GM18511 (cell line): ENCODE measurements around the gene RAB31.
"Not testable (repeated sequence)": the region's sequence is repeated elsewhere in the genome, so short reads cannot be mapped to it uniquely, and the experiment has no call there.

Experiments used
- ATAC-seq: cut with Tn5 transposase; IDR thresholded peaks from one replicate; pipeline ENCODE4 v1.9.1; 2021; ENCODE audit warnings: mild to moderate bottlenecking, moderate library complexity; ENCODE audit not compliant: unreplicated experiment

RAB31 gene

DNA sequence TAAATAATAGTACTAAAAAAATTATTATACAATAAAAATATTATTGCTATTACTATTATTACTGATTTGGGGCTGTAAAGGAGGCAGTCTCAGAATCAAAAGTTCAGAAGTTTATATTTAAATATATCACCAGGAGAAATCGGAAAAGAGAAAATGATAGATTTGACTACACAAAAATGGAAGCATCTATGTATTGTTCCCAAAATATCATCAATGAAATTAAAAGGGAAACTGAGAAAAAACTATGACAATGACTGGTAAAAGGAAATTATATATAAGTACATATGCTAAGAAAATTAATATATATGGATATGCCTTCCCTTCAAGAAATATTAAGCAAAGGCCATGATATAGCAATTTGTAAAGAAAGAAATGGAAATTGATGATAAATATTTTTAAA is 170.0 kb downstream of the RAB31 start:
- no peak for ATAC-seq

DNA sequence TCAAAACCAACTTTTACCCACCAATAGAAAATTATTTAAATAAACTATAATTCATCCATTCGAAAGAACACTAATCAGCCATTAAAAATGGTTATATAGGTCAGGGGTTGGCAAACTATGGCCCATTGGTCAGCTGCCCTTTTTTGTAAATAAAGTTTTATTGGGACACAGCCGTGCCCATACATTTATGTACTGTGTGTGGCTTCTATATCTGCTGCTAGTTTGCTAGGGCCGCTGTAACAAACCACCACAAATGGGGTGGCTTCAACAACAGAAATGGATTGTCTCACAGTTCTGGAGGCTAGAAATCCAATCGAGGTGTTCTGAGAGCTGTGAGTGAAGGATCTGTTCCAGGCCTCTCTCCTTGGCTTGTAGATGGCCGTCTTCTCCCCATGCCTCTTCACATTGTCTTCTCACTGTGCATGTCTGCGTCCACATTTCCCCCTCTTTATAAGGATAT is 170.7 kb downstream of the RAB31 start:
- no peak for ATAC-seq

DNA sequence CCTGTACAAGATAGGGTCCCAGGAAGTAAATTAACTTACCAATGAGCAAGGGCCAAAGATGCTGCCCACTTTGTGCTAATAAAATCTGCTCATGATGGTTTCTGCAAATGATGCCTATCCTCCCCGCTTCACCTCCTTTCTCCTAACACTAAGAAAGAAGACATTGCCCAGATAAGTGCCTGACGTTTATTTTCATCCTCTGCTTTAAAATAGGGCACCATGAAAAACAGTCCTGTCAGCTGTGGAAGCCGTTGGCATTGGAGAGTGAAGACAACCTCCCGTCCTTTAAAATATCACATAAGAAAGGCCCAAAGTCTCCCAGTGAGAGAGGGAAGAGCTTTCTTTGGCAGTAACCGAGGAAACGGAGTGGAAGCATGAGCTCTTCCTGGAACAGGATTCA is 176.0 kb downstream of the RAB31 start:
- no peak for ATAC-seq

DNA sequence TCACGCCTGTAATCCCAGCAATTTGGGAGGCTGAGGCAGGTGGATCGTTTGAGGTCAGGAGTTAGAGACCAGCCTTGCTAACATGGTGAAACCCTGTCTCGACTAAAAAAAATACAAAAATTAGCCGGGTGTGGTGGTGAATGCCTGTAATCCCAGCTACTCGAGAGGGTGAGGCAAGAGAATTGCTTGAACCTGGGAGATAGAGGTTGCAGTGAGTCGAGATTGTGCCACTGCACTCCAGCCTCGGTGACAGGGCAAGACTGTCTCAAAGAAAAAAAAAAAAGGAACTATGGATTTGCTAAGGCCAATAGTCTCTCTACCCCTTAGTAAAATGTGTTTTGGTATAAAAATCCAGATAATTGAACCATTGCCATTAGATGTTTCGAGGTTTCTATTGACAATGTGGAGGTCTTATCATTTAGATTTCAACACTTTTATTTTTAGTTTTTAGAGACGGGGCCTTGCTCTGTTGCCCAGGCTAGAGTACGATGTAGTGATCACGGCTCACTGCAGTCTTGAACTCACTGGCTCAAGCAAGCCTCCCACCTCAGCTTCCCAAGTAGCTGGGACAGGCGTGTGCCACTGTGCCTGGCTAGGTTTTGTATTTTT is 176.5 kb downstream of the RAB31 start:
- no peak for ATAC-seq

DNA sequence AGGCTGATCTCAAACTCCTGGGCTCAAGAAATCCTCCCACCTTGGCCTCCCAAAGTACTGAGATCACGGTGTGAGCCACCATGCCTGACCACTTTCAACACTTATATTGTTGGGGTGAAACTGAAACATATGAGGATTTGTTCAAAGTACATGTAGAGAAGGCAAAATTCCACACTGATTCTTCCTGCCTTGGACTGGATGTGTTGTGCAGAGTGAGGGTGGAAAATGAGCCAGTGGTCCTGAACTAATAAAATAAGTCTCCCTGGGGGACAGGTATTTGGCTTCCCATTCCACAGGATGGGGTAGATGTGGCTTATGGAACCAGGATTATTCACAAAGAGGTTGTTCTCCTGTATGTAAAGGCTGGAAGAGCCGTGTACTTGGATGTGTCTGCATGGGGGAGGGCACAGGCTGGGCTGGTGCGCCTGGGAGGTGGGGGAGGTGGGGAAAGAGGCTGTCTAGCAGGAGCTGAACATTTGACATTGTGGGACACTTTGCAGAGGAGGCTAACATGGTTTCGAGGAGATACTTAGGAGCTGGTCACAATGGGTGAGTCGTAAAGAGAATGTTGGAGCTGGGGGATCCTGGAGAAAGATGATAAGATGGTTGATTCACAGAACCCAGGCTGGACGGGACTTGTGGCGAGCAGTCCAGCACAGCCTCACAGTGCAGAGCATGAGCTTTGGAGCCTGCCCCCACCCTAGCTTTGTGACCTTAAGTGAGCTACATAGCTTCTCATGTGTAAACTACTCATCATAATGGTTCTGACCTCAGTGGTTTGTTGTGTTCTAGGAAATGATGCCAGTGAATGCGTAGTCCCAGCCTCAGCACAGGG is 177.3 kb downstream of the RAB31 start, which contains the start of gene TXNDC2:
Gene TXNDC2 (plus strand): TSS at position 804 of the 835 bp plus-strand sequence. CDS start 708 bp downstream, outside the sequence.
- ATAC-seq: no peak

DNA sequence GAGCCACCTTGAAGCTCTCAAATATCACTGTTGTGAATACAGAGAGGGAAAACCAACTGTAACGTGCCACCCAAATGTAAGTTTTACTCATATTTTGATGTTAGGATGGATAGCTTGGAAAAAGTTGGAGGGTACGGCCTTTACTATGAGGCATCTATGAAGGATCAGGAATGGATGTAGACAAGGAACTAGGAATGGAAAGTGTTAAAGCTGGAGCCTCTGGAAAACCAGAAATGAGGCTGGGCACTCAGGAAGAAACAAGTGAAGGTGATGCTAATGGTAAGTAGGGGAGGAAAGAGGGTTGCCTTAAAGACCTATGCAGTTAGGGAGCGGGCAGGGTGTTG is 177.9 kb downstream of the RAB31 start:
- ATAC-seq: no peak

DNA sequence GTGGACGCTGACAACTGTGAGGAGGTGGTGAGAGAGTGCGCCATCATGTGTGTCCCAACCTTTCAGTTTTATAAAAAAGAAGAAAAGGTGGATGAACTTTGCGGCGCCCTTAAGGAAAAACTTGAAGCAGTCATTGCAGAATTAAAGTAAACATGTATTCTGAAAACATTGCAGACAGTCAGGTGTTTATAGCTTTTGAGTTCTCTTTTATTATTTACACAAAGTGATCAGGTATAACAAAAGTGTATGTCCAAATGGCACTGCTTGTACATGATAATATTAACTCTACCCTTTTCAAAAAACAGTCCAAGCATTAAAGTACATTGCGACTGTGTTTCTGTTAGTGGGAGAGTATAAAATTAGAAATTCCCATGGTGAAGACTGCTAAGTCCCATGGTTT is 179.9 kb downstream of the RAB31 start:
- no peak for ATAC-seq

DNA sequence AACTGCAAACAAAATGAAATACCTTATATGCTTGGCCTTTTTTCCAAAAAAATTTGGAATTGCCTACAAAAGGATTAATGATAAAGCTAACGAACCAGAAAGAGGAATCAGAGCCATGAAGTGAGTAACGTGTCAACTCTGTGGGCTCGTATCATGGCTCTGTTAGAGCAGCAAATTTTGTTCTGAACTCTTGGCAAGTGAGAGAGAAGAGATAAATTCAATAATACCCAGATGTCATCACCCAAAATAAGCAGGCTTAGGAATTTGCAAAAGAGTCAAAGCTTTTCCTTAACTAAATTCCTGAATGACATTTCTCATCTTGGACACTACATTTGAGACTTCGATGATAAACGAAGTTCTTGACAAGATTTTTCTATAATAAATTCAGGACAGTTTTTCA is 182.1 kb downstream of the RAB31 start:
- ATAC-seq: no peak

DNA sequence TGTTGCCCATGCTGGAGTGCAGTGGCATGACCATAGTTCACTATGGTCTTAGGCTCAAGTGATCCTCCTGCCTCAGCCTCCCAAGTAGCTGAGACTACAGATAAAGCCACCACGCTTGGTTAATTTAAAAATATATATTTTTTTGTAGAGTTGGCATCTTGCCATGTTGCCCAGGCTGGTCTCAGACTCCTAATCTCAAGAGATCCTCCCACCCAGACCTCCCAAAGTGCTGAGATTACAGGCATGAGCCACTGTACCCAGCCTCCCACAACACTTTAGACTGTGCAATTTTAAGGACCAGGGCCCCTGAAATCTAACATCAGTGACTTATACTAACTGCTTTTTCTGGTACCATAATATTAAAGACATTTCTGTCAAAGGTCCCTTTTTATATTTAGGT is 182.9 kb downstream of the RAB31 start:
- no peak for ATAC-seq

DNA sequence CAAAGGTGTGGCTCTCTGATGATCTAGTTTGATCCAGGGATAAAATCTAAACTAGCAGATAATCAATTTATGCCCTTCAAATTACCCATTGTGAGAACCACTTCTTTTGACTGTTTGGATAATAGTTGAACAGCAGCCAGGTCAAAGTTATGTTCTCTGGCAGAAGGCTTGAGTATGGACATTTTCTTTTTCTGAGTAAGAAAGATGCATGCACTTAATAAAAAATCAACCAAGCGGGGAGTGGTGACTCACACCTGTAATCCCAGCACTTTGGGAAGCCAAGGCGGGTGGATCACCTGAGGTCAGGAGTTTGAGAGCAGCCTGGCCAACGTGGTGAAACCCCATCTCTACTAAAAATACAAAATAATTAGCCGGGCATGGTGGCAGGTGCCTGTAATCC is 183.4 kb downstream of the RAB31 start:
- ATAC-seq: not testable (repeated sequence)

DNA sequence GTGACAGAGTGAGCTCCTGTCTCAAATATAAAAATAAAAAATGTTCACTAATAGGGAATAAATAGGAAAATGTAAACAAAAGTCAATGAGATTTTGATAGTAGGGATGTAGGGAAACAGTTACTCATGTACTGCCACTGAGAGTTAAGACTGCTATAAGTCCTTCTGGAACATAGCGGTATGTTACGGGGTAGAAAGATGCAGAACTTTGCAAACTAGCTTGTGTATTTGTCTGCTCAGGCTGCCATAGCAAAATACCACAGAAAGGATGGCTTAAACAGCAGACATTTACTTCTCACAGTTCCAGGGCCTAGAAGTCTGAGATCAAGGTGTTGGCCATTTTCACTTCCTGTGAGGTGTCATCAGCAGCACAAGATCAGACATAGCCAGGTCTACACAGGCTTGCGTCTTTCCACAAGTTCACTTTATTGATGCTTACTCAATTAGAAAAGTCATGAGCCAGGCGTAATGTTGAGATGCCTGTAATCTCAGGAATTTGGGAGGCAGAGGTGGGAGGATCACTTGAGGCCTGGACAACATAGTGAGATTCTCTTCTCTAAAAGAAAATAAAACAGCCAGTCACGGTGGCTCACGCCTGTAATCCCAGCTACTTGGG is 186.5 kb downstream of the RAB31 start:
- no peak for ATAC-seq

DNA sequence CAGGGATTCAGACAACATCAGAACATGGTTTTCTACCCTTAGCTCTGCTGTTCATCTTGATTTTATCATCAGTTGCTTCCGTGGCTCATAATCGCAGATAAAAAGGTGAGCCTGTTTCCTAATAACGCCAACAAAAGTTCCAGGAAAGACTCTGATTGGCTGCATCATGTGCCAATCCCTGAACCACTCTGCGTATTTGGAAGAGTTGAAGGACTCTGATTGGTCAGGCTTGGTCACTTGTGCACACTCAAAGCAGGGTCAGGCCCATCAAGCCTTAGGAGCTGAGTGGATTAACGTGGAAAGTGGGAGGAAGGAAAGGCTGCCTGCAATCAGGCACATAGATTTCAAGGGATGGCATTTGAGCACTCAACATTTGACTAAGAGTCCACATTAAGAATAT is 189.0 kb downstream of the RAB31 start:
- no peak for ATAC-seq

DNA sequence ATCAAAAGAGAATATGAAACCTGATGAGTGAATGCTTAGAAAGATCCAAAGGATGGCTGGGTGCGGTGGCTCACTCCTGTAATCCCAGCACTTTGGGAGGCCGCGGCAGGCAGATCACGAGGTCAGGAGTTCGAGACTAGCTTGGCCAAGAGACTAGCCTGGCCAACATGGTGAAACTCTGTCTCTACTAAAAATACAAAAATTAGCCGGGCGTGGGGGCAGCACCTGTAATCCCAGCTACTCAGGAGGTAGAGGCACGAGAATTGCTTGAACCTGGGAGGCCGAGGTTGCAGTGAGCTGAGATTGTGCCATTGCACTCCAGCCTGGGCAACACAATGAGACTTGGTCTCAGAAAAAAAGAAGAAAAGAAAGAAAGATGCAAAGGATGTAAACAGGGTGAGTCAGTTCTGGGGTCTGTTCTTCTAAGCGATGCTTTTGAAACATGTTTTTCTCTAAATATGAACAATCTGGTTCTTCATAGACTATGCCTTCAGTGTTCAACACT is 189.7 kb downstream of the RAB31 start:
- ATAC-seq: not testable (repeated sequence)

DNA sequence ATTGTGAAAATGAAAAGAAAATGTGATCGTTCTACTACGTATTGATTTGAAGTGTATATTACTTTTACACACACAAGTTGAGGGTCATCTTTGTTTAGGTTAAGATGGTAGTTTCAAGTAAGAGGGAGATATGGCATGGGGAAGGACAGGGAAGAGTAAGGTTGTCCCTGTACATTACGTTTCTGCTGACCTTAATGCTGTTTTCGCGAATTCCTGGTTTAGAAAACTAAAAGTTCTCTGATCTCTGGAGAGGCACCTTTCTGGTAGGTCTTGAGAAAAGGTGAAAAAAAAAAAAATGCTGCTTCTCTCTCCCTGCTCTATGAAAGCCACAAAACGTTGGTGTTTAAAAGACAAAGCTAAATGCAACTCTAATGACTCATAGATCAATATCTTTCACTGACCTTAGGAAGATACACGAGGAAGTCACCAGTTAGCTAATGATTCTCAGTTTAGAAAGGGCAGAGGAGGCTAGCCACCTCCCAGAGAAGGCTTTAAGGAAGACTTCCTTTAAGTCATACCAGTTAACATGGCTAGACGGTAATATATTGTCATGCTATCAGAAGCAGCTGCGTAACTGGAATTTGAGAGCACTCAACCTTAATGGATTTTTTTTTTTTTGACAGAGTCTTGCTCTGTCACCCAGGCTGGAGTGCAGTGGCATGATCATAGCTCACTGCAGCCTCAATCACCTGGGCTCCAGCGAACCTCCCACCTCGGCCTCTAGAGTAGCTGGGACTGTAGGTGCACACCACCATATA is 190.9 kb downstream of the RAB31 start:
- peak; percentile 75 for ATAC-seq

DNA sequence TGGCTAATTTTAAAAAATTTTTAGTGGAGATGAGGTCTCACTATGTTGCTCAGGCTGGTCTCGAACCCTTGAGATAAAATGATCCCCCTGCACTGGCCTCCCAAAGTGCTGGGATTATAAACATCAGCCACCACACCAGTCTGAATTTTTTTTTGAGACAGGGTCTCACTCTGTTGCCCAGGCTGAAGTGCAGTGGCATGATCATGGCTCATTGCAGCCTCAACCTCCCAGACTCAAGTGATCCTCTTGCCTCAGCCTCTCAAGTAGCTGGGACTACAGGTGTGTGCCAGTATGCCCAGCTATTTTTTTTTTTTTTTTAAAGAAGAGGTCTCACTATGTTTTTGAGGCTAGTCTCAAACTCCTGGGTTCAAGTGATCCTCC is 191.4 kb downstream of the RAB31 start:
- ATAC-seq: not testable (repeated sequence)

DNA sequence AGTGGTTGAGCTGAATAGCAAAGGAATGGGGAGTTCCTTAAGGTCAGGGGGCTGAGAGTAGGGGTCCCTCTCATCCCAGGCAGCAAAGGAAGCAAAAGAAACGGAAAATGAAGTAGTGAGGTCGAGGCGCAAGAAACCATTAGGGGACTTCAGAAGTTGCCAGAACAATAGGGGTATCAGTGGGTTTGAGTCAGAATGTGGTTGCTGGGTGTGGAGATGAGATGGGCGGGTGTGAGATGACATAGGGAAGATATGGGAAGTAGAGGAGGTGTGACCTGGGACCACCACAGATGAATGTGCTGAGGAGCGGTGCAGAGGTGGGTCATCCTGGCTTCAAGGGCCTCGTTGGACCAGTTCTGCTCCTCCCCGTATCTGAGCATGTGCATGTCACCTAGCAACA is 192.6 kb downstream of the RAB31 start:
- no peak for ATAC-seq

DNA sequence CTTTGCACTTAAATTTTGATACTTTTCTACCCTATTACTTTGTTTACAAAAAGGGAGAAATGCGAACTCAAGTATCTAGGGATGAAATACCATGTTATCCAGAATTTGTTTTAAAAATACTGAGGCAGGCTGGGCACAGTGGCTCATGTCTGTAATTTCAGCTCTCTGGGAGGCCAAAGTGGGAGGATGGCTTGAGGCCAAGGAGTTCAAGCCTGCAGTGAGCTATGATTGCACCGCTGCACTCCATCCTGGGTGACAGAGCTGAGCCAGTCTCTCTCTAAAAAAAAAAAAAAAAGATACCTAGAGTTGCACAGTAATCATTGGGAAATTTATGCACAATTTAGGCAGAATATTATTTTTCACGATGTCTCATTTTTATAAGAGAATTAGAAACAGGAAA is 193.3 kb downstream of the RAB31 start:
- ATAC-seq: no peak

DNA sequence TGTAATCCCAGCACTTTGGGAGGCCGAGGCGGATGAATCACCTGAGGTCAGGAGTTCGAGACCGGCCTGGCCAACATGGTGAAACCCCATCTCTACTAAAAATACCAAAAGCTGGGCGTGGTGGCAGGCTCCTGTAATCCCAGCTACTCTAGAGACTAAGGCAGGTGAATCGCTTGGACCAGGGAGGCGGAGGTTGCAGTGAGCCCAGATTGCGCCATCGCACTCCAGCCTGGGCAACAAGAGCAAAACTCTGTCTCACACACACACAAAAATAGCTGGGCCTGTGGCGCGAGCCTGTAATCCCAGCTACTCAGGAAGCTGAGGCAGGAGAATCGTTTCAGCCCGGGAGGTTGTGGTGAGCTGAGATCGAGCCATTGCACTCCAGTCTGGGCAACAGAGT is 194.2 kb downstream of the RAB31 start:
- ATAC-seq: not testable (repeated sequence)

DNA sequence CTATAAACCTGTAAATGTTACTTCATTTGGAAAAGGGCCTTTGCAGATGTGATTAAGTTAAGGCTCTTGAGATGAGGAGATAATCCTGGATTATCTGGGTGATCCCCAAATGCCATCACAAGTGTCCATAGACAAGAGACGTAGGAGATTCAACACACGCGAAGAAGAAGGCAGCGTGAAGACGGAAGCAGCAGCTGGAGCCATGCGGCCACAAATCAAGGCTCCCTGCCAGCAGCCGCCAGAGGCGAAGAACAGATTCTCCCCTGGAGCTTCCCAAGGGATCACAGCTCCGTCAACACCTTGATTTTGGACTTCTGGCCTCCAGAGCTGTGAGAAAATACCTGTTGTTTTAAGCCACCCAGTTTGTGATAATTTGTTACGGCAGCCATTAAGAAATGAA is 194.7 kb downstream of the RAB31 start:
- ATAC-seq: no peak

DNA sequence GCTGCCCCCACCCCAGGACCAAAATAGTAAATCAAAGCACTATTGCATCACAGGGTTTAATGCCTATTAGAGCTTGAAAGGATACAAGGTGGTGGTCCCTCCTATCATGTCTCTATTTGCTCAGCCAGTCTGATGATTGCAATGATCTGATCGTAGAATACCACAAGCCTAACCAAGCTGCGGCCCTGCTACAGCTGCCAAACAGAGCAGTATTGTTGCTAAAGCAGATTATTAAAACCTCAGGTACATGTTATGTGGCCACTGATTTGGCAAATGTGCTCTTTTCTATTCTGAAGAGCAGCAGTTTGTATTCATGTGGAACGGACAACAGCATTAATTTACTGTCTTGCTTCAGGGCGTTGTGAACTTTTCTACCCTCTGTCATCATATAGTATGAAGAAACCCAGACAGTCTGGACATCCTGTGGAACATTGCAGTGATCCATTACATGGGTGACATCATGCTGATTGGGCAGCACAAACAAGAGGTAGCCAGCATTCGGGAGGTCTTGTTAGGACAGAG is 197.4 kb downstream of the RAB31 start:
- no peak for ATAC-seq

DNA sequence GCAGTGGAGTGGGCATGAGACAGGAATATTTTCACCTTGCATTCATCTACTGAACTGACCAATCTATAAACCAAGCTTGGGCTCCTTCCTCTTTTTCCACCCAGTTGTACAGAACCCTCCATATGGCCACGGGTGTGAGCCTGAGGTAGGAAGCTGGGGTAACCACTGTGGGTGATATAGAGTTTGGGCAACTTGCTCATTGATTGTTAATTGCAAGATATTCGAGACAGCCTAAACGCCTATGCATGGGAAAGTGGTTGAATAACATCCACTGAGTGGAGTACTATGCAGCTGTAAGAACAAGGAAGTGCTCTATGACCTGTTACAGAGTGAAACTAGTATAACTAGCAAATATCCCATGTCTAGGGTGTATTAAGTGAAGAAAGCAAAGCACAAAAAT is 198.4 kb downstream of the RAB31 start:
- ATAC-seq: no peak
